Measurements from ENCODE around the gene UBALD2. TPM values are rescaled to one million over a fixed set of nuclear protein-coding genes. Genes with fewer than 3 reads are reported as not detected.
A peak's percentile ranks its signal among the peaks of the same experiment; 100 is the strongest.

The UBALD2 gene
- total and polyA plus RNA-seq, 2 of the 13 experiments (the other 11 are each of a cell fraction or from before 2014, with no cell fraction given), result 3.3 to 89.7 TPM

DNA sequence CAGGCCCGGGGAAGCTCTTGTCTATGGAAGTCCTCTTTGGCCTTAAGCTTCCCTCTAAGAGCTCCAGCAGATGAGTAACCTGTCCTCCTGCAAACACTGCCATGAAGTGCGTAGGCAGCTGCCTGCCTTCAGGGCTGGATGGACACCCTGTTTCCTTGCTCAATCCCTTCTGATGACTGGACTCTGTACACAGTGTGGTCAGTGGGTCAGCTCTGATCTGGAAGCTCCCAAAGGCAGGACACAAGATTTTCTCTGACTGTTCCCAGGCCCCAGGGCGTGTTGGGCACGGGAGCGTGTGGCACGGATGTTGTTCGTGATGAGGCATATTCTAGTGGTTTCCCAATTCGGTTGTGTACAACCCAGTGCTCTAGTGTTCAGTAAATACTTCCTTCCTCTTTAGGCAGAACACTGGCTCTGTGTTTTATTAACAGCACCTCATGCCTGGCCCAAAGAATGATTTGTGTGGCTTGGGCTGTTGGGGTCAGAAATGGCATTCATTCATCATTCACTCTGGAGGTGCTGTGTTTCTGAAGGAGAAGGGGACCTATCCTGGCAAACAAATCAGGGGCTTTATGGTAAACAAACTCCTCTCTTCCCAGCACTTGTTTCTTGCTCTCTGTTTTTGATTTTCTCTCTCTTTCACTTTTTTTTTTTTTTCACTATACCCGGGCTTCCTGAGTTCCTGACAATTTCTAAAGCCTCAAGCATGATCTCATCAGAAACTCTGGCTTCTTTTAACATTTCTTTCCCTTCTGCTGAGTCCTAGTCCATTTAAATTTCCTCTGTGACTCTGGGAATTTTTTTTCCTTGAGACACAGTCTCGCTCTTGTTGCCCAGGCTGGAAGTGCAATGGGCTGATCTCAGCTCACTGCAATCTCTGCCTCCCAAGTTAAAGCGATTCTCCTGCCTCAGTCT lies 12.9 kb upstream of the UBALD2 start (continued):
- TF ChIP-seq THAP9 (CRISPR knock-in tag; IDR thresholded peaks at IDR 0.05; ENCODE audit: borderline replicate concordance) (peak; percentile 59; the same call in 1 of the 2 replicates), ARNT (IDR thresholded peaks at IDR 0.05) (no peak), ZNF792 (CRISPR knock-in tag; IDR thresholded peaks at IDR 0.05) (peak; percentile 87), ZNF724P (CRISPR knock-in tag; IDR thresholded peaks at IDR 0.05; ENCODE audit: borderline replicate concordance) (peak; percentile 67), FOSL2 (CRISPR knock-in tag; IDR thresholded peaks at IDR 0.05) (peak; percentile 98), FOXP1 (IDR thresholded peaks at IDR 0.05) (peak; percentile 95), FOXP1 (CRISPR knock-in tag; IDR thresholded peaks at IDR 0.05) (peak; percentile 97), HNF4A (CRISPR knock-in tag; IDR thresholded peaks at IDR 0.05) (peak; percentile 88), ZNF12 (CRISPR knock-in tag; IDR thresholded peaks at IDR 0.05) (peak; percentile 80; the same call in 1 of the 2 replicates), ZBTB10 (CRISPR knock-in tag; IDR thresholded peaks at IDR 0.05; ENCODE audit: borderline replicate concordance) (0 out of 2 replicates have a peak, but pooled peaks have one; percentile 55), NR2C2 (CRISPR knock-in tag; IDR thresholded peaks at IDR 0.05; ENCODE audit: borderline replicate concordance) (peak; percentile 67; the same call in 1 of the 2 replicates), SMAD9 (CRISPR knock-in tag; IDR thresholded peaks at IDR 0.05) (no peak), DMAP1 (CRISPR knock-in tag; IDR thresholded peaks at IDR 0.05) (peak; percentile 43; the same call in 1 of the 2 replicates), FOXK2 (IDR thresholded peaks at IDR 0.05) (peak; percentile 69), HCFC1 (IDR thresholded peaks at IDR 0.05; ENCODE audit: low read depth, low read length) (no peak), ZNF614 (CRISPR knock-in tag; IDR thresholded peaks at IDR 0.05; ENCODE audit: borderline replicate concordance) (peak; percentile 96; the same call in 1 of the 2 replicates), ZNF563 (CRISPR knock-in tag; IDR thresholded peaks at IDR 0.05) (no peak)
- TF ChIP-seq, protein P1, sequence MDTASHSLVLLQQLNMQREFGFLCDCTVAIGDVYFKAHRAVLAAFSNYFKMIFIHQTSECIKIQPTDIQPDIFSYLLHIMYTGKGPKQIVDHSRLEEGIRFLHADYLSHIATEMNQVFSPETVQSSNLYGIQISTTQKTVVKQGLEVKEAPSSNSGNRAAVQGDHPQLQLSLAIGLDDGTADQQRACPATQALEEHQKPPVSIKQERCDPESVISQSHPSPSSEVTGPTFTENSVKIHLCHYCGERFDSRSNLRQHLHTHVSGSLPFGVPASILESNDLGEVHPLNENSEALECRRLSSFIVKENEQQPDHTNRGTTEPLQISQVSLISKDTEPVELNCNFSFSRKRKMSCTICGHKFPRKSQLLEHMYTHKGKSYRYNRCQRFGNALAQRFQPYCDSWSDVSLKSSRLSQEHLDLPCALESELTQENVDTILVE (CRISPR knock-in tag; IDR thresholded peaks at IDR 0.05), result peak; percentile 80; the same call in 1 of the 2 replicates
- TF ChIP-seq, protein P2, sequence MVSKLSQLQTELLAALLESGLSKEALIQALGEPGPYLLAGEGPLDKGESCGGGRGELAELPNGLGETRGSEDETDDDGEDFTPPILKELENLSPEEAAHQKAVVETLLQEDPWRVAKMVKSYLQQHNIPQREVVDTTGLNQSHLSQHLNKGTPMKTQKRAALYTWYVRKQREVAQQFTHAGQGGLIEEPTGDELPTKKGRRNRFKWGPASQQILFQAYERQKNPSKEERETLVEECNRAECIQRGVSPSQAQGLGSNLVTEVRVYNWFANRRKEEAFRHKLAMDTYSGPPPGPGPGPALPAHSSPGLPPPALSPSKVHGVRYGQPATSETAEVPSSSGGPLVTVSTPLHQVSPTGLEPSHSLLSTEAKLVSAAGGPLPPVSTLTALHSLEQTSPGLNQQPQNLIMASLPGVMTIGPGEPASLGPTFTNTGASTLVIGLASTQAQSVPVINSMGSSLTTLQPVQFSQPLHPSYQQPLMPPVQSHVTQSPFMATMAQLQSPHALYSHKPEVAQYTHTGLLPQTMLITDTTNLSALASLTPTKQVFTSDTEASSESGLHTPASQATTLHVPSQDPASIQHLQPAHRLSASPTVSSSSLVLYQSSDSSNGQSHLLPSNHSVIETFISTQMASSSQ (IDR thresholded peaks at IDR 0.05; ENCODE audit: low read depth), result peak; percentile 57; the same call in 1 of the 2 replicates
- TF ChIP-seq, protein P2 (CRISPR knock-in tag; IDR thresholded peaks at IDR 0.05; ENCODE audit: borderline replicate concordance), result peak; percentile 49; the same call in 1 of the 2 replicates

Measured in HepG2 (cell line).